ENCODE data around the gene DOCK6.

Gene DOCK6

DNA sequence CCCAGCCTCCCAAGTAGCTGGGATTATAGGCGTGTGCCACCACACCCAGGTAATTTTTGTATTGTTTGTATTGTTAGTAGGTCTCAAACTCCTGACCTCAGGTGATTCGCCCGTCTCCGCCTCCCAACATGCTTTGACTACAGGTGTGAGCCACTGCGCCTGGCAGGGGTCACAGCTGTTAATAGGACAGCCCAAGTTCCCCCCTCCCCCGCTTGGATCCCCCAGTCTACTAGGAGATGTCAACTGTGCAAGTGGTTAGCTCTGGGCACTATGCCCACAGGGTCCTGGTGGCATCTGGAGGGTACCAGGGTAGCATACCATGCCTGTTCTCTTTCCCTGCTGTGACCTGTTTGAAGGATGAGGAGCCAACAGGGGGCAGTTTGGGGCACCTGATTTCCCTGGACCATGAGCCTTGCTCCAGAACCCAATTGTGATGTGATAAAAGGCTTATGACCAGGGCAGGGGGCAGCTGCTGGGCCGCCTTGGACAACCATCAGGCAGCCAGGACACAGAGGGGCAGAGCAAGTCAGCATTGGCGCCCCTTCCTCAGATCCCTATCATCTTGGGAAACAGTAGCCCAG, 33.4 kb upstream of the DOCK6 start, which contains the start of gene TSPAN16:
TSPAN16 (plus strand) TSS at position 496 of the 581 bp plus-strand sequence. CDS start 138 bp downstream, outside the sequence.
- in situ Hi-C loops (cut with MboI; ENCODE audit: low sequenced_read_pairs, unreplicated experiment): no loop called here
- TF ChIP-seq, protein P1, sequence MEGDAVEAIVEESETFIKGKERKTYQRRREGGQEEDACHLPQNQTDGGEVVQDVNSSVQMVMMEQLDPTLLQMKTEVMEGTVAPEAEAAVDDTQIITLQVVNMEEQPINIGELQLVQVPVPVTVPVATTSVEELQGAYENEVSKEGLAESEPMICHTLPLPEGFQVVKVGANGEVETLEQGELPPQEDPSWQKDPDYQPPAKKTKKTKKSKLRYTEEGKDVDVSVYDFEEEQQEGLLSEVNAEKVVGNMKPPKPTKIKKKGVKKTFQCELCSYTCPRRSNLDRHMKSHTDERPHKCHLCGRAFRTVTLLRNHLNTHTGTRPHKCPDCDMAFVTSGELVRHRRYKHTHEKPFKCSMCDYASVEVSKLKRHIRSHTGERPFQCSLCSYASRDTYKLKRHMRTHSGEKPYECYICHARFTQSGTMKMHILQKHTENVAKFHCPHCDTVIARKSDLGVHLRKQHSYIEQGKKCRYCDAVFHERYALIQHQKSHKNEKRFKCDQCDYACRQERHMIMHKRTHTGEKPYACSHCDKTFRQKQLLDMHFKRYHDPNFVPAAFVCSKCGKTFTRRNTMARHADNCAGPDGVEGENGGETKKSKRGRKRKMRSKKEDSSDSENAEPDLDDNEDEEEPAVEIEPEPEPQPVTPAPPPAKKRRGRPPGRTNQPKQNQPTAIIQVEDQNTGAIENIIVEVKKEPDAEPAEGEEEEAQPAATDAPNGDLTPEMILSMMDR (IDR thresholded peaks at IDR 0.05; ENCODE audit: borderline replicate concordance, control extremely low read depth, extremely low read depth, insufficient read depth, missing control alignments): no peak
- DNase-seq (ENCODE audit: low spot score): no peak

DNA sequence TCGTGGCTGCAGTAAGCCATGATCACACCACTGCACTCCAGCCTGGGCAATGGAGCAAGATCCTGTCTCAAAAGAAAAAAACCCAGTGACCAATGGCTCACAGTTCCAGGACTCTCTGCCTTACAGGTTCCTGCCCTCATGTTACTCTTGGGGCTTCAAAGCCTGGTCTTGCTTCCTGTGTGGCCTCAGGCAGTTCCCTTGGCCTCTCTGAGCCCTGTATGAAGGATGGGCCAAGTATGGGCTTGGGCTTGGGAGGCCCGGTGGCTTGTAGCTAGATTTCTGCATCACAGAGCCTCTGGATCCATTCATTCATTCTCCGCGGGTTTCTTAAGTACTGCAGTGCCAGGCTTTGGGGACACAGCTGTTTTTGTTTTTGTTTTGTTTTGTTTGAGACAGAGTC, 32.9 kb upstream of the DOCK6 start:
- TF ChIP-seq, protein P1 (IDR thresholded peaks at IDR 0.05; ENCODE audit: borderline replicate concordance, control extremely low read depth, extremely low read depth, insufficient read depth, missing control alignments): no peak
- in situ Hi-C loops (cut with MboI; ENCODE audit: low sequenced_read_pairs, unreplicated experiment): no loop called here

DNA sequence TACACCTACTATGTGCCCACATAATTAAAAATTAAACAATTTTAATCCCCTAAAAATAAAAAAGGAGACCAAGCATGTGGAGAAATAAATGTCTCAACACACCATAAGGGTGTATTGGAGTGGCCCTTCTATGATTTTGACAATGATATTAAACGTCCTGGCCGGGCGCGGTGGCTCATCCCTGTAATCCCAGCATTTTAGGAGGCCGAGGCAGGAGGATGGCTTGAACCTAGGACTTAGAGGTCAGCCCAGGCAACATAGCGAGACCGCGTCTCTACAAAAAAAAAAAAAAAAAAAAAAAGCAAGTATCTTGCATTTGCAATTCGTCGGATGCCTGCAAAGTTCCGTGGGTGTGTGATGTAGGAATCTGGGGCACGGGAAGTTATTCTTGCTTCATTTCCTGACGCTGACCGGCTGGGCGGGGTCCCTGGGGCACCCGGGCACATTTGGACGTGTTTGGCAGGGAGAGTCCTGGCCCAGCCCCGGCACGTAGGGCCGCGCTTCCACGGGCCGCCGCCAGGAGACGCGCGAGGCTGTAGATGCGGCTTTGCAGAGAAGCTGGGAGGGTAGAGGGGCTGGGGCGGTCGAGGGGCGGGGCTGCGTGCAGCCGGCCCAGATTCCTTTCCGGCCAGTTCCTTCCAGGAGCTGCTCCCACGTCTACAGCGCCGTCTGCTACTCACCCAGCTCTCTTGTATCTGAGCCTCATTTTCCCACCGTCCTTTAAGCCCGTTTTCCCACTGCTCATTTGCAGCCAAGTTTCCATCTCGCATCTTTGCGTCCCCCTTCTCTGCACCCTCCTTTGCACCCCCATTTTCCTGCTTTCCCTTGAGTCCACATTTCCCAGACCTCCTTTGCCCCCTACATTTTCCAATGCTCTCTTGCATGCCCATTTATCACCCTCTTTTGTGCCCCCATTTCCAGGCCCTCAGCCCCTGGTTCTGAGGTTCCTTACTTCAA, 31.4 kb upstream of the DOCK6 start:
- in situ Hi-C loops (cut with MboI; ENCODE audit: low sequenced_read_pairs, unreplicated experiment): no loop called here
- peak; percentile 93 for DNase-seq (ENCODE audit: low spot score)
- TF ChIP-seq, protein P1 (IDR thresholded peaks at IDR 0.05; ENCODE audit: borderline replicate concordance, control extremely low read depth, extremely low read depth, insufficient read depth, missing control alignments): peak; percentile 99

More for the DNA sequence above, 32.9 kb upstream of the DOCK6 start:
- DNase-seq (ENCODE audit: low spot score): no peak

DNA sequence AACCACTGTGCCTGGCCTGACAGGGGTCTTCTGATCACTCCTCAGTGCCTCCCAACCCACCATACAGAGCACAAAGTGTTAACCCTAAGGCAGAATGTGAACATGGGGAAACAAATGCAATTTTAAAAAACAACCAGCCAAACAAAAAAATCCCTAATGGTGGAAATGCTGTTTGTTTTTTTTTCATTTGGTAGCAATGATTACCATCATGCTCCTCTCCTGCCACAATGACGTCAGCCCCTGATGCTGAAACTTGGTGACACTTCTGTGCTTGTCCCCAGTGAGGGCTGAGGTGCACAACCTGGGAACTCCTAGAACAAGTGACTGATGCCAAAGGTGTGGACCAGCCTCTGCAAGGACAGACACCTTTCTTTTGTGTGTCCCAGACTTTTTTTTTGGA, 29.7 kb upstream of the DOCK6 start:
- TF ChIP-seq, protein P1 (IDR thresholded peaks at IDR 0.05; ENCODE audit: borderline replicate concordance, control extremely low read depth, extremely low read depth, insufficient read depth, missing control alignments): no peak
- in situ Hi-C loops (cut with MboI; ENCODE audit: low sequenced_read_pairs, unreplicated experiment): no loop called here
- DNase-seq (ENCODE audit: low spot score): no peak

DNA sequence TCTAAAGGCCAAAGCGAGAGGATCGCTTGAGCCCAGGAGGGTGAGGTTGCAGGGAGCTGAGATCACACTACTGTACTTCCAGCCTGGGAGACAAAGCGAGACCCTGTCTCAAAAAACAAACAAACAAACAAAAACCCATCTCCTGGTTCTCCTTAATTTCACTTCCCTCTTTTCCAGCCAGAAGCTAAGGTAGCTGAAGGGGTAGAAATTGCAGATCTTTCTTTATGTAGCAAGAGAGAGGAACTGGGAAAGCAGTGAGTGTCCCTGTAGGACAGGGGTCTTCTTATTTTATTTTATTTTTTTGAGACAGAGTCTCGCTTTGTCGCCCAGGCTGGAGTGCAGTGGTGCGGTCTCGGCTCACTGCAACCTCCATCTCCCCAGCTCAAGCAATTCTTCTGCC, 29.1 kb upstream of the DOCK6 start:
- in situ Hi-C loops (cut with MboI; ENCODE audit: low sequenced_read_pairs, unreplicated experiment): no loop called here
- TF ChIP-seq, protein P1 (IDR thresholded peaks at IDR 0.05; ENCODE audit: borderline replicate concordance, control extremely low read depth, extremely low read depth, insufficient read depth, missing control alignments): no peak
- no peak for DNase-seq (ENCODE audit: low spot score)

DNA sequence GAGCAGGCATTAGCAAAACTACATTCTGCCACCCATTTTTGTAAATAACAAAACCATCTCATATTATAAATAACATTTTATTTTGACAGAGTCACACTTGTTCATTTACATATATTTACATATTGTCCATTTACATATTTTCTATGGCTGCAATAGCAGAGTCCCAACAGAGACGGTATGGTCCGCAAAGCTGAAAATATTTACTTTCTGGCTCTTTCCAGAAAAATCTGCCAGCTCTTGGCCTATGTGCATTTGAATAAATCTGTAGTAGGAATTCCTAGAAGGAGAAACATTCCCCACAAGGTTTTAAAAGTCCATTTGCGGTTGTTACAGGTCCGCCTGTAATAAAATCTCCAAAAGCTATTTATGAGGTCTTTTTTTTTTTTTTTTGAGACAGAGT, 27.9 kb upstream of the DOCK6 start:
- in situ Hi-C loops (cut with MboI; ENCODE audit: low sequenced_read_pairs, unreplicated experiment): no loop called here
- TF ChIP-seq, protein P1 (IDR thresholded peaks at IDR 0.05; ENCODE audit: borderline replicate concordance, control extremely low read depth, extremely low read depth, insufficient read depth, missing control alignments): no peak
- no peak for DNase-seq (ENCODE audit: low spot score)
